GM18520 (cell line): ENCODE measurements around the gene REC8.
A peak's percentile ranks its signal among the peaks of the same experiment; 100 is the strongest.

ENCODE experiments used
- ATAC-seq: cut with Tn5 transposase; IDR thresholded peaks from one replicate; pipeline ENCODE4 v1.9.1; 2021; ENCODE audit not compliant: unreplicated experiment

REC8 gene

GRCh38 chr14:24138396-24139271 is 33.2 kb upstream of the REC8 start:
- no peak for ATAC-seq

DNA sequence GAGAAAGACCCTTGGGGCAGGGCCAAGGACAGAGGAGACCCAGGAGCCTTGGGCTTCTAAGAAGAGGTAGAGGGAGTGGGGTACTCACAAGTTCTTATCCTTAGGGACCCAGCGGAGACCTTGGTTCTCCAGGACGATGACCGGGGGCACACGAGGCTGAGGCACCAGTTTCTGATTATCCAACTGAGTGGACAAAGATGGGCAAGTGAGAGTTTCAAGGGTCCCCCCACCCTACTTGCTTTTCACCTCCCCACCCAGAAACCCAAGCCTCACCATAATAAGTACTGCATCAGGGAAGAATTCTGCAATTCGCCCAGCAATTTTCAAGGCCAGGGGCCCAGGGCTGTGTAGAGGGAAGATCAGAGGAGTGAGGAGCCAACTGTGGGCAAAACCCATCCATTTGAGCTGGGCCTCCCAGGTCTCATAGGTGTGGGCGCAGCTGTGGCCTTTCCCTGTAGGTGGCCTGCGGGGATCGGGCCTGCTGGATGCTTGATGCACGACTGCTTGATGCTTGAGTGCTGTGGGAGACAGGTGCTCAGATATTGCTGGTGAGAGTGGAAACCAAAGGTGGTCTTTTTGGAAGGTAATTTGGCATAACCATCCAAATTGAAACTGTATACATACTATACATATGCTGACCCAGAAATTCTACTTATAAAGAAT is 32.5 kb upstream of the REC8 start:
- no peak for ATAC-seq

- peak; percentile 80 for ATAC-seq
These were observed 30.6 kb upstream of the REC8 start, which contains the start of gene EMC9 for GRCh38 chr14:24141097-24141880. EMC9 (minus strand) TSS chr14:24141591; CDS start chr14:24141304, 287 bp downstream.

DNA sequence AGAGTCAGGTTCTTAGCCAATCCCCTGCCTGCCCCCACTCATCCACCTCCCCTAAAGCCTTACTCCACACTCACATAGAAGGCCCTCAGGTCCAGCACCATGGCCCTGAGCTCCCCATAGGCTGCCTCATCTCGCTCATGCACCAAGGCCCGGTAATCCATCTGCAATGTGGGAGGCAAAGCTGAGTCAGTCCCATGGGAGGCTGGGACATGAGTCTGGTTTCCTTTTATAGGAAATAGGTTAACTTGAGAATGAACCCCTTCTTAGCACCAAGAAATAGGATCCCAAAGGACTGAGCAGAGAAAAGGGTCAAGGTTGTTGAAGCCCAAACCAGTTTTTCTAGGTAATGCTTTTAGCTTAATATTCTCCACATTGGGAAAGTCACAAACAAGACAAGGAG is 28.4 kb upstream of the REC8 start:
- no peak for ATAC-seq

DNA sequence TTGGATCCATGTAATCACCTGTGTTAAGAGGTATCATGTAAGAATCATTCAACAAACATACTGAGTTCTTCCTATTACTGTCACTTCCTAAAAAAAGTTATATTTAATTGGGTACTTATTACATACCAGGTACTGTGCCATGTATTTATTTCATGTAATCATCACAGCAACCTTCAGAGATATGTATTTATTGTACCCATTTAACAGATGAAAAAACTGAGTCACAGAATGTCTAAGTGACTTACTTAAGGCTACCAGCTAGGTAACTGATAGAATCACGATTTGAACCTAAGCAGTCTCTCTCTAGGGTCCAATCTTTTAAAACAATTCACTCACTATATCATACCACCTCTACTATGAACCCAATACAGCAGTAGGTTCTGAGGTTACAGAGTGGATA is 27.4 kb upstream of the REC8 start:
- ATAC-seq: no peak

- no peak for ATAC-seq
These were observed 26.7 kb upstream of the REC8 start for GRCh38 chr14:24145219-24145618.

- ATAC-seq: no peak
These were observed 26.0 kb upstream of the REC8 start for GRCh38 chr14:24145690-24146452.

- ATAC-seq: peak; percentile 41
These were observed 25.4 kb upstream of the REC8 start, which contains the start of gene PSME2 for GRCh38 chr14:24146453-24146977. PSME2 (minus strand) TSS chr14:24146610; CDS start chr14:24146581, 29 bp downstream.

- ATAC-seq: peak; percentile 79
These were observed 24.7 kb upstream of the REC8 start, which contains the start of gene RNF31 for GRCh38 chr14:24146978-24147760. RNF31 (plus strand) TSS chr14:24147498; CDS start chr14:24147699, 201 bp downstream.

- no peak for ATAC-seq
These were observed 24.0 kb upstream of the REC8 start for GRCh38 chr14:24147761-24148428.

DNA sequence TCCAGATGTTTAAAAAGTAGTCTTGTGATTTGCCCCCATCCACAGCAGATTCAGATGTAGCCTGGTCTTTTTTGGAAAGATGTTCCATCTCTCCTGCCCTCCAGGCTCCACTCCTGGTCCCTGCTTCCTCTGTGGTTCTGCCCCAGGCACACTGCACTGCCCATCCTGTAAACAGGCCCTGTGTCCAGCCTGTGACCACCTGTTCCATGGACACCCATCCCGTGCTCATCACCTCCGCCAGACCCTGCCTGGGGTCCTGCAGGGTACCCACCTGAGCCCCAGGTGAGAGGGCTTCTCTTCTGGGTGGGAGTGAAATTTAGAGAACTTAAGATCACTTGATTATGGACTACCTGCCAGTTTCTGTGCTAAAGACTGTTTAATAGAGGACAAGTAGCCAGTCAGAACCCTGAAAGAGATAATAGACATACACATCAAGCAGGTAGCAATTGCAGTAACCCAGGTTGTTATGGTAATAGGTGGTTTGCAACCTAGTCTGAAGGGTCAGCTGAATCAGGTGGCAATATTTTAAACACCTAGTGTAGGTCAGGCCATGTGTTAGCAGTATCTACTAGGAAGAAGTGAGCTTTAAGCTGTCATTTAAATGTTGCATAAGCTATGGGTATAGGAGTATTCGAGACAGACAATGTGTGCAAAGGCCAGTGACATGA is 22.4 kb upstream of the REC8 start:
- no peak for ATAC-seq

DNA sequence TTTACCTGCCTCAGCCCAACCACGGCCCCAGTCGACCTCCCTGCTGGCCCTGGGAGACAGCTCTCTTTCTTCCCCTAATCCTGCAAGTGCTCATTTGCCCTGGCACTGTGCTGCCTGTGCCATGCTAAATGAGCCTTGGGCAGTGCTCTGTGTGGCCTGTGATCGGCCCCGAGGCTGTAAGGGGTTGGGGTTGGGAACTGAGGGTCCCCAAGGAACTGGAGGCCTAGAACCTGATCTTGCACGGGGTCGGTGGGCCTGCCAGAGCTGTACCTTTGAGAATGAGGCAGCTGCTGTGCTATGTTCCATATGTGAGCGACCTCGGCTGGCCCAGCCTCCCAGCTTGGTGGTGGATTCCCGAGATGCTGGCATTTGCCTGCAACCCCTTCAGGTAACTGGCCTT is 21.8 kb upstream of the REC8 start:
- ATAC-seq: no peak

DNA sequence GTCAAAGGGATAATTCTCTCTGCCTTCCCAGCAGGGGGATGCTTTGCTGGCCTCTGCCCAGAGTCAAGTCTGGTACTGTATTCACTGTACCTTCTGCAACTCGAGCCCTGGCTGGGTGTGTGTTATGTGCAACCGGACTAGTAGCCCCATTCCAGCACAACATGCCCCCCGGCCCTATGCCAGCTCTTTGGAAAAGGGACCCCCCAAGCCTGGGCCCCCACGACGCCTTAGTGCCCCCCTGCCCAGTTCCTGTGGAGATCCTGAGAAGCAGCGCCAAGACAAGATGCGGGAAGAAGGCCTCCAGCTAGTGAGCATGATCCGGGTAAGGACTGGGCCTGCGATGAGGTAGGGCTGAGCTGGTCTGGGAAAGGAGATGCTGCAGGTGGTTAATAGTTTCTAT is 21.3 kb upstream of the REC8 start:
- no peak for ATAC-seq

DNA sequence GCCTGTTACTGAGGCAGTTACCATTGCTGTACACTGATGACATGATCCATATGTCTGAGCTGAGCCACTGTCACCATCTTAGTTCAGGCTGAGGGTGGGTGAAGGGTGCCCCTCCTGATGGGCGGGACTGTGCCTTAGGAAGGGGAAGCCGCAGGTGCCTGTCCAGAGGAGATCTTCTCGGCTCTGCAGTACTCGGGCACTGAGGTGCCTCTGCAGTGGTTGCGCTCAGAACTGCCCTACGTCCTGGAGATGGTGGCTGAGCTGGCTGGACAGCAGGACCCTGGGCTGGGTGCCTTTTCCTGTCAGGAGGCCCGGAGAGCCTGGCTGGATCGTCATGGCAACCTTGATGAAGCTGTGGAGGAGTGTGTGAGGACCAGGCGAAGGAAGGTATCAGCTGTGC is 20.9 kb upstream of the REC8 start:
- no peak for ATAC-seq

DNA sequence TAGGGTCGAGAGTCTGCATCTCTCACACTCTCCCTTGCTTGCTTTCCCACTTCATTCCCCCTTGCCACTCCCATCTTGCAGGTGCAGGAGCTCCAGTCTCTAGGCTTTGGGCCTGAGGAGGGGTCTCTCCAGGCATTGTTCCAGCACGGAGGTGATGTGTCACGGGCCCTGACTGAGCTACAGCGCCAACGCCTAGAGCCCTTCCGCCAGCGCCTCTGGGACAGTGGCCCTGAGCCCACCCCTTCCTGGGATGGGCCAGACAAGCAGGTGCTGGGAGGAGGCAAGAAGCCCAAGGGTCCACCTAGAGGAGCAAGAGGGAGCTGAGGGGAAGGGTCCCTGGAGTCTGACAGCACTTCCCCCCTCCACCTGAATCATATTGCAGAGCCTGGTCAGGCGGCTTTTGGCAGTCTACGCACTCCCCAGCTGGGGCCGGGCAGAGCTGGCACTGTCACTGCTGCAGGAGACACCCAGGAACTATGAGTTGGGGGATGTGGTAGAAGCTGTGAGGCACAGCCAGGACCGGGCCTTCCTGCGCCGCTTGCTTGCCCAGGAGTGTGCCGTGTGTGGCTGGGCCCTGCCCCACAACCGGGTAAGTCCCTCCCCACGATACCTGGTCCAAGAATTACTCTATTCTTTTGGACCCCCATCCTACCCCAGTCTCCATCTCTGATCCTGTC is 20.3 kb upstream of the REC8 start:
- no peak for ATAC-seq

GRCh38 chr14:24155100-24155499 is 16.8 kb upstream of the REC8 start:
- ATAC-seq: no peak

DNA sequence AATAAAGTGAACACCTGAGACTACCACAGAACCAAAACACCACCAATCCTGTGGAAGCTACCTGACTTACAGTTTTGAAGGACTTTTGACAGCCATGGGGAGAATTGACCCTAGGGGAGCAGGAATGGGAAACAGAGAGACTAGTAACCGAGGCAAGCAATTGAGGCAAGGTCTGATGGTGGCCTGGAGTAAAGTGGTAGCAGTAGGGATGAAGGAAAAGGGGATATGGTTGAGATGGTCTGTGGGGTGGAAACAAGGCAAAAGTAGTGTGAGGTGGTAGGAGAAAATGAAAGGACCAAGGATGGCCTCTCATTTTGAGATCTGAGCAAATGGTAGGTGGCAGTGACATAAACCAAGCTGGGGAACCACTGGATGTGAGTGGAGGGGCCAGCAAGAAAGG is 15.0 kb upstream of the REC8 start:
- no peak for ATAC-seq

DNA sequence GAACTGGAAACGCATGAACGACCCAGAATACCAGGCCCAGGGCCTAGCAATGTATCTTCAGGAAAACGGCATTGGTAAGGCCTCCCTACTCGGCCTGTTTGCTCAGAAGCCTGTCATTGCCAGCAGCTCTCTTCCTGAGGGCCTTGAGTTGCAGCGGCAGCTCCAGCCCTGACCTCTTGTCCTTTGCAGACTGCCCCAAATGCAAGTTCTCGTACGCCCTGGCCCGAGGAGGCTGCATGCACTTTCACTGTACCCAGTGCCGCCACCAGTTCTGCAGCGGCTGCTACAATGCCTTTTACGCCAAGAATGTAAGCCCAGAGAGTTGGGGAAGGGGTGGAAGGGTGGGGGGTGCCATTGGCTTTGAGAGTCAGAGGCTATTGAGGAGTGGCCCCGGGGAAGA is 14.5 kb upstream of the REC8 start:
- ATAC-seq: no peak
